ENCODE results near the gene RCBTB2. TPM values are rescaled to one million over a fixed set of nuclear protein-coding genes. Genes with fewer than 3 reads are reported as not detected.

Gene RCBTB2
- total and polyA plus RNA-seq, 9 of the 15 experiments (the other 6 are each of a cell fraction or from before 2014, with no cell fraction given) = 0.91 to 3.3 (median 1.5) TPM

GRCh38 chr13:48493066-48493765 is 39.7 kb downstream of the RCBTB2 start:
- POLR2A ChIA-PET = interaction anchor here (0.7 kb wide), 1 partner anchor 38 kb away, joined by 3 read pairs; no protein-coding TSS in a partner anchor
- H3K79me2 ChIP-seq (ENCODE audit: control insufficient read depth, insufficient read depth, low read length) = no peaks in the 10 kb centered on the region
- DNase-seq (ENCODE audit: extremely low read depth in 1 of 4, low spot score in 3 of 4) = peak in 1 of 4 experiments; percentile 15
- H3K9ac ChIP-seq (ENCODE audit: insufficient read depth in 1 of 2, low read depth in 2 of 2, low read length in 2 of 2) = no peak overlapping the region
- H2AFZ ChIP-seq (ENCODE audit: low read depth, low read length) = no peak overlapping the region
- intact Hi-C loops (cut with micrococcal nuclease) (no loop called here), in situ Hi-C loops (cut with MboI) (no loop called here)
- H3K9me3 ChIP-seq (replicated peaks; ENCODE audit: control insufficient read depth, insufficient read depth, low read depth, low read length) = no peaks in the 10 kb centered on the region
- BruUV-seq (replicated peaks) = no TSS peak
- WGBS (ENCODE audit: insufficient coverage, low coverage, missing lambda C conversion rate) = 16% methylated on average over 4 of the region's 4 CpGs
- H3K27me3 ChIP-seq (ENCODE audit: control insufficient read depth in 2 of 2, insufficient read depth in 2 of 2, low read length in 2 of 2) = no peaks in the 10 kb centered on the region
- H4K20me1 ChIP-seq (replicated peaks; ENCODE audit: control insufficient read depth, insufficient read depth, low read length) = no peaks in the 10 kb centered on the region
- H3K4me2 ChIP-seq (ENCODE audit: insufficient read depth, low read length) = peak overlapping the region; percentile 73; the same call in 1 of the 2 replicates
- no peak overlapping the region for H3K4me3 ChIP-seq
- no peaks in the 10 kb centered on the region for H3K9me1 ChIP-seq (ENCODE audit: control insufficient read depth, insufficient read depth, low read length)
- CTCF ChIA-PET (ENCODE audit: low intra/inter-chr PET ratio) = no interaction called here
- TF ChIP-seq, protein P1, sequence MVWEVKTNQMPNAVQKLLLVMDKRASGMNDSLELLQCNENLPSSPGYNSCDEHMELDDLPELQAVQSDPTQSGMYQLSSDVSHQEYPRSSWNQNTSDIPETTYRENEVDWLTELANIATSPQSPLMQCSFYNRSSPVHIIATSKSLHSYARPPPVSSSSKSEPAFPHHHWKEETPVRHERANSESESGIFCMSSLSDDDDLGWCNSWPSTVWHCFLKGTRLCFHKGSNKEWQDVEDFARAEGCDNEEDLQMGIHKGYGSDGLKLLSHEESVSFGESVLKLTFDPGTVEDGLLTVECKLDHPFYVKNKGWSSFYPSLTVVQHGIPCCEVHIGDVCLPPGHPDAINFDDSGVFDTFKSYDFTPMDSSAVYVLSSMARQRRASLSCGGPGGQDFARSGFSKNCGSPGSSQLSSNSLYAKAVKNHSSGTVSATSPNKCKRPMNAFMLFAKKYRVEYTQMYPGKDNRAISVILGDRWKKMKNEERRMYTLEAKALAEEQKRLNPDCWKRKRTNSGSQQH (CRISPR knock-in tag; IDR thresholded peaks at IDR 0.05) = 0 out of 2 replicates have a peak, but pooled peaks have one; percentile 40
- TF ChIP-seq EP300 (IDR thresholded peaks at IDR 0.05; ENCODE audit: low read length) (no peak), THRB (CRISPR knock-in tag; conservative IDR thresholded peaks at IDR 0.05) (peak; percentile 77; the same call in 1 of the 2 replicates), OTX1 (CRISPR knock-in tag; IDR thresholded peaks at IDR 0.05) (0 out of 2 replicates have a peak, but pooled peaks have one; percentile 41), CREBBP (IDR thresholded peaks at IDR 0.05; ENCODE audit: low read depth, low read length) (no peak), ELF4 (CRISPR knock-in tag; IDR thresholded peaks at IDR 0.05) (0 out of 2 replicates have a peak, but pooled peaks have one; percentile 55), MCM3 (IDR thresholded peaks at IDR 0.05) (no peak), IRF1 (CRISPR knock-in tag; IDR thresholded peaks at IDR 0.05; ENCODE audit: borderline replicate concordance) (no peak)
- TF ChIP-seq, protein P2, sequence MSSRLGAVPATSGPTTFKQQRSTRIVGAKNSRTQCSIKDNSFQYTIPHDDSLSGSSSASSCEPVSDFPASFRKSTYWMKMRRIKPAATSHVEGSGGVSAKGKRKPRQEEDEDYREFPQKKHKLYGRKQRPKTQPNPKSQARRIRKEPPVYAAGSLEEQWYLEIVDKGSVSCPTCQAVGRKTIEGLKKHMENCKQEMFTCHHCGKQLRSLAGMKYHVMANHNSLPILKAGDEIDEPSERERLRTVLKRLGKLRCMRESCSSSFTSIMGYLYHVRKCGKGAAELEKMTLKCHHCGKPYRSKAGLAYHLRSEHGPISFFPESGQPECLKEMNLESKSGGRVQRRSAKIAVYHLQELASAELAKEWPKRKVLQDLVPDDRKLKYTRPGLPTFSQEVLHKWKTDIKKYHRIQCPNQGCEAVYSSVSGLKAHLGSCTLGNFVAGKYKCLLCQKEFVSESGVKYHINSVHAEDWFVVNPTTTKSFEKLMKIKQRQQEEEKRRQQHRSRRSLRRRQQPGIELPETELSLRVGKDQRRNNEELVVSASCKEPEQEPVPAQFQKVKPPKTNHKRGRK (tag; IDR thresholded peaks at IDR 0.05) = no peak
- no peak overlapping the region for H3K27ac ChIP-seq (ENCODE audit: extremely low read depth, low read depth, low read length)
- no peaks in the 10 kb centered on the region for H3K36me3 ChIP-seq (ENCODE audit: control insufficient read depth, insufficient read depth, low read length)
- peaks cover 0 to 6% of the 10 kb centered on the region in 2 experiments; a peak in 2 of 5 replicates for H3K4me1 ChIP-seq (replicated peaks in 1 of 2; ENCODE audit: control insufficient read depth in 2 of 2, insufficient read depth in 2 of 2, low read length in 2 of 2)
- FAIRE-seq = peak; percentile 44
- ATAC-seq = peak; percentile 62
